Measurements from ENCODE around the gene STPG1.

- TF ChIP-seq, protein P1, sequence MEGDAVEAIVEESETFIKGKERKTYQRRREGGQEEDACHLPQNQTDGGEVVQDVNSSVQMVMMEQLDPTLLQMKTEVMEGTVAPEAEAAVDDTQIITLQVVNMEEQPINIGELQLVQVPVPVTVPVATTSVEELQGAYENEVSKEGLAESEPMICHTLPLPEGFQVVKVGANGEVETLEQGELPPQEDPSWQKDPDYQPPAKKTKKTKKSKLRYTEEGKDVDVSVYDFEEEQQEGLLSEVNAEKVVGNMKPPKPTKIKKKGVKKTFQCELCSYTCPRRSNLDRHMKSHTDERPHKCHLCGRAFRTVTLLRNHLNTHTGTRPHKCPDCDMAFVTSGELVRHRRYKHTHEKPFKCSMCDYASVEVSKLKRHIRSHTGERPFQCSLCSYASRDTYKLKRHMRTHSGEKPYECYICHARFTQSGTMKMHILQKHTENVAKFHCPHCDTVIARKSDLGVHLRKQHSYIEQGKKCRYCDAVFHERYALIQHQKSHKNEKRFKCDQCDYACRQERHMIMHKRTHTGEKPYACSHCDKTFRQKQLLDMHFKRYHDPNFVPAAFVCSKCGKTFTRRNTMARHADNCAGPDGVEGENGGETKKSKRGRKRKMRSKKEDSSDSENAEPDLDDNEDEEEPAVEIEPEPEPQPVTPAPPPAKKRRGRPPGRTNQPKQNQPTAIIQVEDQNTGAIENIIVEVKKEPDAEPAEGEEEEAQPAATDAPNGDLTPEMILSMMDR (optimal IDR thresholded peaks at IDR 0.05 in 1 of 3, IDR thresholded peaks at IDR 0.05 in 1 of 3, conservative IDR thresholded peaks at IDR 0.05 in 1 of 3; ENCODE audit: extremely low read depth in 1 of 3, insufficient read depth in 2 of 3, low read length in 3 of 3): no peak
- no peak for TF ChIP-seq EZH2 (IDR thresholded peaks at IDR 0.05; ENCODE audit: low read length)
Observed at GRCh38 chr1:24369801-24370200, 43.8 kb downstream of the STPG1 start.
